Measurements from ENCODE around the gene PTGFRN.

The PTGFRN gene

GRCh38 chr1:116915086-116915661 lies 5.5 kb downstream of the PTGFRN start:
- Histone ChIP-seq H3K4me3 (no peak overlapping the region), H3K27me3 (ENCODE audit: low read depth) (no peaks in the 10 kb centered on the region), H3K9me3 (no peaks in the 10 kb centered on the region), H3K4me1 (peaks cover 38% of the 10 kb centered on the region), H3K36me3 (replicated peaks) (no peaks in the 10 kb centered on the region)
- no peak for DNase-seq (ENCODE audit: low spot score in 2 of 2)
- in situ Hi-C loops (cut with MboI; ENCODE audit: low sequenced_read_pairs): no loop called here

GRCh38 chr1:116916002-116916401 lies 6.3 kb downstream of the PTGFRN start:
- no peaks in the 10 kb centered on the region for H3K9me3 ChIP-seq
- H3K27me3 ChIP-seq (ENCODE audit: low read depth): no peaks in the 10 kb centered on the region
- peaks cover 38% of the 10 kb centered on the region for H3K4me1 ChIP-seq
- DNase-seq (ENCODE audit: low spot score in 2 of 2): no peak
- H3K36me3 ChIP-seq (replicated peaks): no peaks in the 10 kb centered on the region
- no peak overlapping the region for H3K4me3 ChIP-seq
- in situ Hi-C loops (cut with MboI; ENCODE audit: low sequenced_read_pairs): no loop called here

- Histone ChIP-seq H3K36me3 (replicated peaks) (no peaks in the 10 kb centered on the region), H3K4me1 (peaks cover 35% of the 10 kb centered on the region)
Observed at GRCh38 chr1:116916533-116917445, 7.1 kb downstream of the PTGFRN start.

DNA sequence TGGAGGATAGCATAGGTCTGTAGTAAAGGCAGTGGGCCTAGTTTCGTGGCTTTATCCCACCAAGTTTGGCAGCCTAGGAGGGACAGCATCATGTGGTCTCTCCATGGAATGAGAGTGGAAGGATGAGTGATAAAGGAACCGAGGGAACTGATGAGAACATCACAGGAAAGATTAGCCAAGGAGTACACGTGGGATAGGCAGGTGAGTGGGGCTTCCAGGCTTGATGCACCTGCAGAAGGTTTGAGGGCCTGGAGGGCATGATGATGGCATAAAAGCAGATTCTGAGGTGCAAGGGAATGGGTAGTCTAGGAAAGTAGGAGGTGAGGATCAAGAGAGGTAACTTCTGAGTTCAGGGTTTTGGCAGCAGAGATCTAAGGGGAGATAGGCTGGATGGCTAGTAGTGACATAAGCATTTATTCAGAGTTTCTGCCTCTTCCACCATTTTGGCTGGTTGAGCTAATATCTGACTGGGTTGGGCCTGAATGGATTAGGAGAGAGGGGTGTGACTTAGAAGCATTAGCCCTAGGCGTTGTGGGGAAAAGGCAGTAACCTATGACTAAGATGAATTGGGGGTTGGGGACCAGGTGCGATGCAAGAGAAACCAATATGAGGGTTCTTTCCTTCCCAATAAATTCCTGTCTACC lies 9.1 kb downstream of the PTGFRN start:
- Histone ChIP-seq H3K9me3 (no peaks in the 10 kb centered on the region), H3K4me1 (peaks cover 17% of the 10 kb centered on the region), H3K36me3 (replicated peaks) (no peaks in the 10 kb centered on the region; the same call in 1 of the 2 replicates), H3K27me3 (ENCODE audit: low read depth) (no peaks in the 10 kb centered on the region), H3K4me3 (no peak overlapping the region)
- in situ Hi-C loops (cut with MboI; ENCODE audit: low sequenced_read_pairs): no loop called here
- no peak for DNase-seq (ENCODE audit: low spot score in 2 of 2)

More at GRCh38 chr1:116916533-116917445, 7.1 kb downstream of the PTGFRN start:
- no peaks in the 10 kb centered on the region for H3K27me3 ChIP-seq (ENCODE audit: low read depth)
- H3K4me3 ChIP-seq: no peak overlapping the region
- no peak for DNase-seq (ENCODE audit: low spot score in 2 of 2)
- in situ Hi-C loops (cut with MboI; ENCODE audit: low sequenced_read_pairs): no loop called here
- H3K9me3 ChIP-seq: no peaks in the 10 kb centered on the region

GRCh38 chr1:116919802-116920201 lies 10.1 kb downstream of the PTGFRN start:
- Histone ChIP-seq H3K36me3 (replicated peaks) (no peaks in the 10 kb centered on the region; the same call in 1 of the 2 replicates), H3K4me3 (no peak overlapping the region), H3K27me3 (ENCODE audit: low read depth) (no peaks in the 10 kb centered on the region), H3K4me1 (peaks cover 13% of the 10 kb centered on the region), H3K9me3 (no peaks in the 10 kb centered on the region)
- peak in 1 of 2 experiments; percentile 28 for DNase-seq (ENCODE audit: low spot score in 2 of 2)
- in situ Hi-C loops (cut with MboI; ENCODE audit: low sequenced_read_pairs): no loop called here

- Histone ChIP-seq H3K4me3 (no peak overlapping the region), H3K27me3 (ENCODE audit: low read depth) (no peaks in the 10 kb centered on the region), H3K9me3 (no peaks in the 10 kb centered on the region), H3K4me1 (peaks cover 13% of the 10 kb centered on the region), H3K36me3 (replicated peaks) (no peaks in the 10 kb centered on the region; the same call in 1 of the 2 replicates)
- in situ Hi-C loops (cut with MboI; ENCODE audit: low sequenced_read_pairs): no loop called here
- DNase-seq (ENCODE audit: low spot score in 2 of 2): no peak
Observed at GRCh38 chr1:116920211-116920610, 10.5 kb downstream of the PTGFRN start.

DNA sequence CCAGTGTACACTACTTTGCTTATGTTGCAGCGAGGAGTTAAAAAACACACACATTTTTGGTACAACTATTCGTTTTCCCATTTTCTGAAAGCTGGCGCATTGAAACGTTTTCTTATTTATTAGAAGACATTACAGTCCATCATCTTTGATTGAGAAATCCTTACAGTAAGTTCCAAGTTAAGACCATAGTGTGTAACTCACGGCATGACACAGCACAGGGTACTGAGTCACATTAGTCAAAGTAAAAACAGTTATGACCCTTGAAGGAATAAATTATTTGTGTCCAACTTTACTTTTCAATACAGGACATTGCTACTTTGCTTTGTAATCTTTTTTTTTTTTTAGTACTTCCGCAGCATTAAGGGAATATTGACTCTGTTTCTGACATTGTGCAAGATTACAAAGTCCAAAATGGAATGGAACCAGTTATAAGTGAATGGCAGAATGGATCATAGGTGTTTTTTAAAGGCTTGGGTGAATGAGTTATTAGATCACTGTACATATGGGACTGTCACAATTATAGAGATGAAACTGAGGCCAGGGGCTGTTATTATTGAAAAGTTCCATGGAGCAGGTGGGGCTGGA lies 11.7 kb downstream of the PTGFRN start:
- H3K4me3 ChIP-seq: no peak overlapping the region
- in situ Hi-C loops (cut with MboI; ENCODE audit: low sequenced_read_pairs): no loop called here
- H3K27me3 ChIP-seq (ENCODE audit: low read depth): no peaks in the 10 kb centered on the region
- no peaks in the 10 kb centered on the region for H3K9me3 ChIP-seq
- H3K4me1 ChIP-seq: peaks cover 13% of the 10 kb centered on the region
- no peaks in the 10 kb centered on the region; the same call in 1 of the 2 replicates for H3K36me3 ChIP-seq (replicated peaks)
- DNase-seq (ENCODE audit: low spot score in 2 of 2): no peak

DNA sequence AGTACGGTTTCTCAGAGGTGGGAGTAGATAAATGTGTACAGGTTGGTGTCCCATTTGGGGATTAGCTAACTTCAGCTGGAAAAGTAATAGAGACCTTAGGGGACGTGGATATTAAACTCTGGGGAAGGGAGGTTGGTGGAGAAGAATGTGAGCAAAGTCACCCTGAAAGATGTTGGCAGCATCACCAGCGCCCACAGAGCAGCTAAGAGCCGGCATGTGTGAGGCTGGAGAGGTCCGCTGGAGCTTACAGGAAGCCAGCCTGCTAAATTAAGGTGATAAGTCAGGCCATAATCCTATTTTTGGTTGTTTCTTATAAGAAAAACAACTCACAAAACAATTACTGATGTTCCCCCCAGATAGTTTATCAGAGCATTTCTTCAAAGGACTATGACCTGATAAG lies 12.2 kb downstream of the PTGFRN start:
- H3K9me3 ChIP-seq: no peaks in the 10 kb centered on the region
- DNase-seq (ENCODE audit: low spot score in 2 of 2): no peak
- H3K4me3 ChIP-seq: no peak overlapping the region
- in situ Hi-C loops (cut with MboI; ENCODE audit: low sequenced_read_pairs): no loop called here
- peaks cover 13% of the 10 kb centered on the region for H3K4me1 ChIP-seq
- no peaks in the 10 kb centered on the region; the same call in 1 of the 2 replicates for H3K36me3 ChIP-seq (replicated peaks)
- no peaks in the 10 kb centered on the region for H3K27me3 ChIP-seq (ENCODE audit: low read depth)

- Histone ChIP-seq H3K36me3 (replicated peaks) (no peaks in the 10 kb centered on the region; the same call in 1 of the 2 replicates), H3K4me3 (no peak overlapping the region), H3K9me3 (no peaks in the 10 kb centered on the region), H3K27me3 (ENCODE audit: low read depth) (no peaks in the 10 kb centered on the region), H3K4me1 (peaks cover 24% of the 10 kb centered on the region)
- in situ Hi-C loops (cut with MboI; ENCODE audit: low sequenced_read_pairs): no loop called here
- no peak for DNase-seq (ENCODE audit: low spot score in 2 of 2)
Observed at GRCh38 chr1:116923421-116923820, 13.7 kb downstream of the PTGFRN start.

DNA sequence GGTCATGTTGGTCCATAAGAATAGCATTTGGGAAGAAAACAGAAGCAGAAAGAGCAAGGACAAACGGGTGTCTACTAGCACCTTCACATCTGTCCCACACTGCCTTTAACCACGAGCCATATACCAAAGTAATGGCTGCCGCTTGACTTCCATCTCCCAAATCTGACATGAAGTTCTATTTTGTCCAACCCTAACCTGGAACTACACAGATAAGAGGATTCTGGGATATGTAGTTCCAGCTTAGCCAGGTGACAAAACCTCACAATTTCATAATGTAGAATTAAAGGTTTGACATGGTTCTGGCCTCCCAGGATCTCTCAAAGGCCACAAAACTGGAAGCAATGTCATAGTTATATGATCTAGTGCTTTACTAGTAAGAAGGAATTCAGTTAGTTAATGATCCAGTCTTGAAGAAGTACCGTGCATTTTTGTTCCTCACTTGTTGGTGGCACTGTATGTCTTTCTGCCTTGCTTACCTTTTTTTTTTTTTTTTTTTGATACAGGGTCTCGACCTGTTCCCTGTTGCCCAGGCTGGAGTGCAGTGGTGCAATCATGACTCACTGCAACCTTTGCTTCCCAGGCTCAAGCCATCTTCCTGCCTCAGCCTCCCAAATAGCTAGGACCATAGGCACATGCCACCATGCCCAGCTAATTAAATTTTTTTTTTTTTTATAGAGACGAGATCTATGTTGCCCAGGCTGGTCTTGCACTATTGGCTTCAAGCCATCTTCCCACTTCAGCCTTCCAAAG lies 17.5 kb downstream of the PTGFRN start:
- Histone ChIP-seq H3K4me1 (peaks cover 21% of the 10 kb centered on the region), H3K4me3 (no peak overlapping the region), H3K36me3 (replicated peaks) (no peaks in the 10 kb centered on the region; the same call in none of the 2 replicates), H3K27me3 (ENCODE audit: low read depth) (no peaks in the 10 kb centered on the region), H3K9me3 (no peaks in the 10 kb centered on the region)
- in situ Hi-C loops (cut with MboI; ENCODE audit: low sequenced_read_pairs): no loop called here
- DNase-seq (ENCODE audit: low spot score in 2 of 2): no peak

GRCh38 chr1:116929961-116930592 lies 20.4 kb downstream of the PTGFRN start:
- H3K4me3 ChIP-seq: no peak overlapping the region
- DNase-seq (ENCODE audit: low spot score in 2 of 2): no peak
- peaks cover 24% of the 10 kb centered on the region for H3K4me1 ChIP-seq
- H3K27me3 ChIP-seq (ENCODE audit: low read depth): no peaks in the 10 kb centered on the region
- in situ Hi-C loops (cut with MboI; ENCODE audit: low sequenced_read_pairs): no loop called here
- no peaks in the 10 kb centered on the region for H3K9me3 ChIP-seq
- H3K36me3 ChIP-seq (replicated peaks): no peaks in the 10 kb centered on the region; the same call in 1 of the 2 replicates

DNA sequence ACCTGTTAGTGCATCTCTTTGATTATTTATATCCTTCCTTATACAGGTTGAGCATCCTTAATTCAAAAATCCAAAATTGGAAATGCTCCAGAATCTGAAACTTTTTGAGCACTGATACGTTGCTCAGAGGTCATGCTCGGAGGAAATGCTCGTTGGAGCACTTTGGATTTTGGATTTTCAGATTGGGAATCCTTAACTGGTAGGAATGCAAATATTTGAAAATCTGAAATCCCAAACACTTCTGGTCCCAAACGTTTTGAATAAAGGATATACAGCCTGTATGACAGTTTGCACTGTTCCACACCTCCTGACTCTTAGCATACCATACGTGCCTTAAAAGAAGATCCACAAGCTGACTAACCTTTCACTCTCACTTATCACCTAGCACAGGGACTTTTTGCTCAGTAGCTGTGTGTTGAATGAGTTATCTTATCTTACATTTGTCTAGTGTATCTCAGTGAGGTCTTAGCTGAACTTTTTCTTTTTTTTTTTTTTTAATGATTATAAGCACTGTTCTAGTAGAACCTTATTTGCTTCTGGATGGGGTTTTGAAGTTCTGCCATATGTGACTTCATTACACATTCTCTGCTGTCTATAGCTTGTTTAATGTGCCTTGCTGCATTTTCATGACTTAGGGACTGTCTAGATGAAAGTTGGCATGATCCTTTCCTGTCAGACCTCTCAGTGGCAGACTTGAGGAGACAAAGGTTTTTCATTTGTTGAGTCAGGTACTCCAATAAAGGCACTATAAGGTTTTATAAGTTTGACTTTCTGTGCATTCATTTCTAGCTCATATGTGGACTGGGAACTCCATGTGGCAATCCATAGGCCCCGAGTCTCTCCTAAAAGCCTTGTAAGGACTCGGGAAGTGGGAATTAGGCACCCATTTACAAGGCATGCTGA lies 21.6 kb downstream of the PTGFRN start:
- peaks cover 24% of the 10 kb centered on the region for H3K4me1 ChIP-seq
- in situ Hi-C loops (cut with MboI; ENCODE audit: low sequenced_read_pairs): no loop called here

More for the DNA sequence above, 21.6 kb downstream of the PTGFRN start:
- Histone ChIP-seq H3K9me3 (no peaks in the 10 kb centered on the region), H3K27me3 (ENCODE audit: low read depth) (no peaks in the 10 kb centered on the region), H3K36me3 (replicated peaks) (no peaks in the 10 kb centered on the region; the same call in 1 of the 2 replicates), H3K4me3 (no peak overlapping the region)
- DNase-seq (ENCODE audit: low spot score in 2 of 2): no peak

Measured in HAP-1 (cell line).